Stomach smooth muscle (tissue), 2 donors: Measurements from ENCODE around the gene CLEC2B.

Experiments used
- H3K27ac ChIP-seq: one replicate; pipeline ENCODE4 v1.7.0; 2013; ENCODE audit warnings: mild to moderate bottlenecking, low read length, inconsistent platforms
- H3K27me3 ChIP-seq, 2 donors: one replicate each; pipeline ENCODE4 v1.7.0; 2013; ENCODE audit warnings: low read length in 2 of 2; ENCODE audit not compliant: insufficient read depth in 2 of 2, control insufficient read depth in 1 of 2
- H3K36me3 ChIP-seq, 2 donors: one replicate each; pipeline ENCODE4 v1.7.0; 2013; ENCODE audit warnings: low read length in 2 of 2; ENCODE audit not compliant: control insufficient read depth in 2 of 2, insufficient read depth in 2 of 2
- H3K4me1 ChIP-seq: one replicate; pipeline ENCODE4 v1.7.0; 2013; ENCODE audit warnings: low read length; ENCODE audit not compliant: control insufficient read depth, insufficient read depth
- H3K4me3 ChIP-seq, 2 donors: one replicate each; pipeline ENCODE4 v1.7.0; 2013; ENCODE audit warnings: low read length in 2 of 2
- H3K9ac ChIP-seq, 2 donors: one replicate each; pipeline ENCODE4 v1.7.0; 2013; ENCODE audit warnings: low read length in 2 of 2, mild to moderate bottlenecking in 1 of 2
- H3K9me3 ChIP-seq, 2 donors: one replicate each; pipeline ENCODE4 v1.7.0; 2013; ENCODE audit warnings: low read length in 2 of 2; ENCODE audit not compliant: control insufficient read depth in 2 of 2
- donor health status: healthy.
- donor health status: Pancreatic carcinoma.

Gene CLEC2B

GRCh38 chr12:9870286-9870866 is 1.2 kb upstream of the CLEC2B start:
- Histone ChIP-seq H3K9me3 (no peaks in the 10 kb centered on the region), H3K27ac (peak overlapping the region; percentile 63), H3K9ac (peak overlapping the region; percentile 66), H3K4me1 (no peaks in the 10 kb centered on the region), H3K4me3 (peak overlapping the region; percentile 61 to 73), H3K36me3 (no peaks in the 10 kb centered on the region), H3K27me3 (no peaks in the 10 kb centered on the region)

GRCh38 chr12:9868951-9869306 is 225 bp downstream of the CLEC2B start:
- Histone ChIP-seq H3K9ac (peak overlapping the region in 1 of 2 donors; percentile 5), H3K36me3 (no peaks in the 10 kb centered on the region), H3K4me3 (peak overlapping the region; percentile 61 to 73), H3K27me3 (no peaks in the 10 kb centered on the region), H3K4me1 (no peaks in the 10 kb centered on the region), H3K27ac (no peak overlapping the region), H3K9me3 (no peaks in the 10 kb centered on the region)

- H3K4me1 ChIP-seq, result no peaks in the 10 kb centered on the region
- peak overlapping the region in 1 of 2 donors; percentile 5 for H3K9ac ChIP-seq
- no peaks in the 10 kb centered on the region for H3K36me3 ChIP-seq
- H3K27ac ChIP-seq, result no peak overlapping the region
- no peaks in the 10 kb centered on the region for H3K27me3 ChIP-seq
- peak overlapping the region; percentile 36 to 73 for H3K4me3 ChIP-seq
- peaks cover 0 to 5% of the 10 kb centered on the region in 2 donors for H3K9me3 ChIP-seq
Measured at GRCh38 chr12:9868311-9868801, 798 bp downstream of the CLEC2B start.

DNA sequence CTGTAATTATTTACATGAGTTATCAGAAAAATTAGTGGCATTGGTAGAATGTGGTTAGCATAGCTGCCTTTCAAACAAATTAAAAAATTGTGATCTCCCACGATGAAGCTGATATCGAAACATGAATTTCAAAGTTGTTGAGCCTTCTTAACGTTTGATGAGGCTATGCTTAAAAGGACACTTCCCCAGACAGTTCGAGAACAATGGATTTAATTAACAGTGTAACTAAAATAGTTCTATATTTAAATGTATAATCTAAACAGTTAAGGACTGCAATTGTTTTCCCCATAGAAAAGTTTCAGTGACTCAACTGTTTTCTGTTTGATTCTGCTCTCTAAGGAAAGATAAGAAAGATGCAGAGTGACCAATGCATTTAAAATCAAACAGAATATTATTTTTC is 1.6 kb downstream of the CLEC2B start:
- Histone ChIP-seq H3K36me3 (no peaks in the 10 kb centered on the region), H3K4me1 (no peaks in the 10 kb centered on the region), H3K27ac (no peak overlapping the region), H3K9me3 (peaks cover 0 to 10% of the 10 kb centered on the region in 2 donors), H3K9ac (peak overlapping the region in 1 of 2 donors; percentile 23), H3K27me3 (no peaks in the 10 kb centered on the region), H3K4me3 (peak overlapping the region in 1 of 2 donors; percentile 34)

DNA sequence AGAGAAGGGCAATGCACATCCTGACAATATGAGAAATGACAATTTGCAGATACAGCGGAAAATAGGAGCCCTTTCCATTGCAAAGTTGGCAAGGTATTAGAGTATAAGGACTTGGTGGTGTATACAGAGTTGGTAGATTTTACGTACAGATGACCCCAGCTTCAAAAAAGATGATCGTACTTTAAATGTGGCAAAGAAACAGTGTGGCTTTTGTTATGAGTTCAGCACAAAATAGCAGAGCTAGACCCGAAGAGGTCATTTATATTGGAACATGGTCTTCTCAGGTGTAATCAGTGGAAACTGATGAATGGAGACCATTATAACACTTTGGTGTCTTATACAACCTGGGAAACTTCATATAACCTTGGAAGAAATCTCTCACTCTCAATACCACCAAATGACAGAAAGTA is 2.3 kb downstream of the CLEC2B start:
- Histone ChIP-seq H3K4me1 (no peaks in the 10 kb centered on the region), H3K9me3 (peaks cover 0 to 10% of the 10 kb centered on the region in 2 donors), H3K4me3 (peak overlapping the region; percentile 35 to 43), H3K9ac (peak overlapping the region in 1 of 2 donors; percentile 41), H3K27me3 (no peaks in the 10 kb centered on the region), H3K36me3 (no peaks in the 10 kb centered on the region), H3K27ac (no peak overlapping the region)

DNA sequence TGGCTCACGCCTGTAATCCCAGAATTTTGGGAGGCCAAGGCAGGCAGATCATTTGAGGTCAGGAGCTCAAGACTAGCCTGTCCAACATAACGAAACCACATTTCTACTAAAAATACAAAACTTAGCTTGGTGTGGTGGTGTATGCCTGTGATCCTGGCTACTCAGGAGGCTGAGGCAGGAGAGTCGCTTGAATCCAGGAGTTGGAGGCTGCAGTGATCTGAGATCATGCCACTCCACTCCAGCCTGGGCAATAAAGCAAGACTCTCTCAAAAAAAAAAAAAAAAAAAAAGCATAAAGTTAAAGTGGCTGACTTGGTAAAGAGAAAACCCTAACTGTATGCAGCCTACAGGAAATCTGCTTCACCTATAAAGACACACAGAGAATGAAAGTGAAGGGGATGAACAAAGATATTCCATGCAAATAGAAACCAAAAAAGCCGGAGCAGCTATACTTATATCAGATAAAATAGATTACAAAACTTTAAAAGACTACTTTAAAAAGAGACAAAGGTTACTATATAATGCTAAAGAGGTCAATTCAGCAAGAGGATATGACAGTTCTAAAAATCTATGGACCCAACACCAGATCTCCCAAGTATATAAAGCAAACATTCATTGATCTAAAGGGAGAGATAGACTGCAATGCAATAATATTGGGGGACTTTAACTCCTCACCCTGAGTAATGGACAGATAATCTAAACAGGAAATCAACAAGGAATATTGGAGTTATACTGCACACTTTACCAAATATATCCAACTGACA is 4.1 kb downstream of the CLEC2B start:
- Histone ChIP-seq H3K27ac (no peak overlapping the region), H3K9ac (peak overlapping the region in 1 of 2 donors; percentile 15), H3K4me3 (peak overlapping the region in 1 of 2 donors; percentile 22)

GRCh38 chr12:9858135-9858534 is 11.0 kb downstream of the CLEC2B start:
- H3K27ac ChIP-seq, result no peak overlapping the region
- no peaks in the 10 kb centered on the region for H3K36me3 ChIP-seq
- H3K27me3 ChIP-seq, result no peaks in the 10 kb centered on the region
- H3K9me3 ChIP-seq, result peaks cover 0 to 3% of the 10 kb centered on the region in 2 donors
- no peak overlapping the region for H3K9ac ChIP-seq
- no peak overlapping the region for H3K4me3 ChIP-seq
- no peaks in the 10 kb centered on the region for H3K4me1 ChIP-seq

More for the DNA sequence above, 4.1 kb downstream of the CLEC2B start:
- no peaks in the 10 kb centered on the region for H3K27me3 ChIP-seq
- no peaks in the 10 kb centered on the region for H3K4me1 ChIP-seq
- H3K36me3 ChIP-seq, result no peaks in the 10 kb centered on the region
- peaks cover 0 to 10% of the 10 kb centered on the region in 2 donors for H3K9me3 ChIP-seq

DNA sequence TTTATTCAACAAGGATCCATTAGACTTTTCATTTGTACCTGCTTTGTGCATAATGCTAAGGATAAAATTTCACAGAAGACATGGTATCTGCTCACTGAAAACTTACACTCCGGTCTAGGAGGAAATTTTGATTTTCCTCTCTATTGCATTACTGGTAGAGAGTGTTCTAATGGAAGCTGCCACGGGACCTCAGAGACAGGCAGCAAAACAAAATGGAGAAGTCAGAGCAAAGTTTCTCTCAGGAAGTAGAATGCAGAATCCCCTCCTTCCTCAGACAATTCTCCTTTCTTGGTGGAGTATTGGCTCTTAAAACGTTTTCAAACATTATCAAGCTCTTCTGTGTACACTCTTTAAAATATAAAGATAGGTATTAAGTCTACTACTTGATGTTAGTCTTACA is 12.3 kb downstream of the CLEC2B start:
- Histone ChIP-seq H3K36me3 (no peaks in the 10 kb centered on the region), H3K9me3 (no peaks in the 10 kb centered on the region), H3K27ac (no peak overlapping the region), H3K9ac (no peak overlapping the region), H3K27me3 (no peaks in the 10 kb centered on the region), H3K4me3 (no peak overlapping the region), H3K4me1 (no peaks in the 10 kb centered on the region)

DNA sequence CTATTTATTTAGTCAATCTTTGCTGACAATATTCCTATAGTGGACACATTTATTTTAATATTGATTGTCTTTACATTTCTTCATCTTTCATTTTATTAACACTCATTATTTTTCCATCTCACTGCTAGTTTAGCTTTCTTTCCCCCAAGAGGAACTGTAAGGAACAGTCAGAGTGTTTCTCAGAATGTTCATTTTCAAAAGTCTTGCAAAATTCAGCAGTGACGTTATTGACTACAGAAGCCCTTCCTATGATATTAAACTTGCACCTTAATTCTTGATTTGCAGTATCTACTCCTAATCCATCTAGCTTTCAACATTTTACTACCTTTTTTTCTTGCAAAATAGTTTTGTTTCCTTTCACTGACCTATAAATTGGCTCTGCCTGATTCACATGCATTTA is 13.0 kb downstream of the CLEC2B start:
- H3K36me3 ChIP-seq, result no peaks in the 10 kb centered on the region
- H3K27me3 ChIP-seq, result no peaks in the 10 kb centered on the region
- no peaks in the 10 kb centered on the region for H3K4me1 ChIP-seq
- H3K9ac ChIP-seq, result no peak overlapping the region
- H3K27ac ChIP-seq, result no peak overlapping the region
- no peaks in the 10 kb centered on the region for H3K9me3 ChIP-seq
- H3K4me3 ChIP-seq, result no peak overlapping the region

DNA sequence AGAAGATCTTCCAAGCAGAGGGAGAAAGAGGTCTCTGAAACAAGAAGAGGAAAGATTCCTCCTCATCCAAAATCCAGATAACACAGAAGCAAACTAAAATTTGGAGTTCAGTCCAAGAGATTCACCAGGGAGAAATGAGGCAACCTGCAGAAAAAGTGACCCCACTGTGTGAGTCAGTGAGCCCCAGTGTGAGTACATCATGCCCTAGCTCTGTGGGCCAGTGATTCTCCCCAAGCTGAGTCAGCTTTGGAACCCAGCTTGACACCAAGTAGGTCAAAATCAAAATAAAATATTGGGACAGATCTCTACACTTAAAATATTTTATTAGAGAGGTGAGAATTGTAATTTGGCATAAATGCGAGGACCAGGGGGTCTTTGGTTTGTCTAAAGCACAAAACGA is 17.2 kb downstream of the CLEC2B start:
- H3K9me3 ChIP-seq, result no peaks in the 10 kb centered on the region
- H3K9ac ChIP-seq, result no peak overlapping the region
- H3K4me1 ChIP-seq, result no peaks in the 10 kb centered on the region
- H3K27ac ChIP-seq, result no peak overlapping the region
- H3K4me3 ChIP-seq, result no peak overlapping the region
- no peaks in the 10 kb centered on the region for H3K27me3 ChIP-seq
- no peaks in the 10 kb centered on the region for H3K36me3 ChIP-seq

DNA sequence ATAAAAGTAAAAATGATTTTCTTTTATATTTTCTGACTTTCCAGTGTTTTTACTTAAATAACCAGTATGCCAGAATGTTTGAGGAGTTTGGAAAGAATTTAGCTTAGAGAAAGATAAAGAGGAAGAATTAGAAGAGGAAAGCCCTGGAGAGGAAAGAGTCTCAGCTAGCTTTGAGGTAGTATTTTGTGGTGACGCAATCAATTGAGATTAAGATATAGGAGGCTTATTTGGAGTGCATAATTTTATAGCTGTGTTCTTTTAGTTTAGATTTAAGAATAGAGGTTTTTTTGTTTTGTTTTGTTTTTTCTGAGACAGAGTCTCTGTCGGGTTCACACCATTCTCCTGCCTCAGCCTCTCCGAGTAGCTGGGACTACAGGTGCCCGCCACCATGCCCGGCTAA is 18.1 kb downstream of the CLEC2B start:
- Histone ChIP-seq H3K27me3 (no peaks in the 10 kb centered on the region), H3K4me3 (no peak overlapping the region), H3K27ac (no peak overlapping the region), H3K9me3 (no peaks in the 10 kb centered on the region), H3K4me1 (no peaks in the 10 kb centered on the region), H3K36me3 (no peaks in the 10 kb centered on the region), H3K9ac (no peak overlapping the region)
